Measurements from ENCODE around the gene GRIFIN.

GRIFIN gene

DNA sequence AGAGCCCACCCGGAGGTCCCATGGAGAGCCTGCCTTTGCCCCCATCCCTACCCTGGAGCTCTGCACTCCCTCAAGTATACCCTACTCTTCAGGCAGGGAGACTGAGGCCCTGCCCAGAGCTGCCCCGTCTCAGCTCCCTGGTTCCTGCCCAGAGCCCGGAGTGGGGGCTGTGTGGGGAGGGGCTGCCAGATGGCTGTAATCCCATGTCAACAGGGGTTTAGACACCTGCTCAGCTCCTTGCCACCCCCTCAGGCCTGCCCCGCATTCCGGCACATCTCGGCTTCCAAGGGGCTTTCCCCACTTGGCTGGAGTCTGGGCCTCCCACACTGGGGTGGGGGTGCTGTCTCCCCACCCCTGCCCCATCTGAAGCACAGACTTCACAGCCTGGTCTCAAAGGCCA, 22.5 kb upstream of the GRIFIN start:
- no peak for DNase-seq (ENCODE audit: low read depth)

DNA sequence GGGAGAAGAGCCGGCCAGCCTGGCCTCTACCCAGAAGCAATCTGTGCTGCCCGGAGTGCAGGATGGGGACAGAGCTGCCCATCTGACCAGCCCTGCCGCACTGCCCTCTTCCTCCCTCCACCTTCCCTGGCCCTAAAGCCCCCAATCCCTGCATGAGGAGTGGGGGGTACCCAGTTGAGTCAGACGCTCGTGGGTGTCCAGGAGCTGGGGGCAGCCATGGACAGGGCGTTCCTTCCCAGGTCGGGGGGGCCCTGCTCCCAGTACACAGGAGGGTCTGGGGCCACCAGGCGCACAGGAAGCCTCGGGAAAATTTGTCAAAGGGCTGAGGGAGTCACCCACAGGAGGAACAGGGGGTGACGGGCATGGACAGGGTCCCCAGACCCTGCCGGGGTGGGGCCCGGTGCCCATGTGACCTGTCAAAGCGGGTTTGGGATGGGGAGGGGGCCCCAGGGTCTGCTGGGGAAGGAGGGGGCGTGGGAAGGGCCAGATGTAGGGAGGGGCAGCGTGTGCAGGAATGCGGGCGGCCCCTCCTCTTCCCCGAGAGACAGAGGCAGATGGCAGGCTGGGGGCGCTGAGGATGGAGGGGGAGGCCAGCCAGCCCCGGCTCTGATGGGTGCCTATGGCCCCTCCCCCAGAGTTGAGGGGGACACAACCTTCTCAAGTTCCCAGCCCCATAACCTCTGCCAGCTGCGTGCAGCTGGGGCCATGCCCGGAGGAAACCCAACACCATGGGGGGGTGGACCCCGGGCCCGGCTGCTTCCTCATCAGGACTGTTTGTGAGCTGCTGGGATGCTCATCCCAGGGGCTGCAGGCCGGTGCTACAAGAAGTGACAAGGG, 21.5 kb upstream of the GRIFIN start:
- DNase-seq (ENCODE audit: low read depth), result no peak

DNA sequence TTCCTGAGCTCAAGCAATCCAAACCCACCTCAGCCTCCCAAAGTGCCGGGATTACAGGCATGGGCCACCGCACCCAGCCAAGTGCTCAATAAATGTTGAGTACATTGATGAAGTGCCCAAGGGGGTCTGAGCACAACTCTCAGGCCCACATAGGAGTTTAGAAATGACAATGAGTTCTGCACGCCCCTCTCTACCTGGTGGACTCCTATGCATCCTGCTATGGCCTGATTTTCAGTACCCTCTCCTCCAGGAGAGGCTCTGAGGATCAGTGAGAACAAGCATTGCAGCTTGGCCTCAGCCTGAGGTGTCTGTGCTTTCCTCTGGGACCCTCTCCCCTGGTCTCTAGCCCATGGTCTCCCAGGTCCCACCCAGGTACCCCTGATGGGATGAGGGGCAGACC, 20.9 kb upstream of the GRIFIN start:
- DNase-seq (ENCODE audit: low read depth), result no peak

DNA sequence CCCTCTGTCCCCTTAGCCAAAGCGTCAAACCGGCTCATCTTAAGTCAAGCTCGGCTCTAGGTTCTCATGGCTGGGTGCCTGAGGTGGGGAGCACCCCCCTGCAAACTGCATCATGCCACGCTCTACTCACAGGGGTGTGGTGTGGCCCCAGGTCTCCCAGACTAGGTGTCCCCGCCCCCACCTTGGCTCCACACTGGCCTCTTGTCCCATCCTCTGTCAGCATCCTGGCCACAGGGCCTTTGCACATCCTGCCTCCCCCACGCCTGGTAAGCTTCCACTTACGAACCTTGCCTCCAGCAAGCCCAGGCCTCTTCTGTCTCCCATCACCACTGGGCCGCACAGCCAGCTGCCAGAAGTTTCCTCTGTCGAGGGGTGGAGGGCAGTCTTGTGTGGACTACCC, 20.2 kb upstream of the GRIFIN start:
- DNase-seq (ENCODE audit: low read depth), result no peak

DNA sequence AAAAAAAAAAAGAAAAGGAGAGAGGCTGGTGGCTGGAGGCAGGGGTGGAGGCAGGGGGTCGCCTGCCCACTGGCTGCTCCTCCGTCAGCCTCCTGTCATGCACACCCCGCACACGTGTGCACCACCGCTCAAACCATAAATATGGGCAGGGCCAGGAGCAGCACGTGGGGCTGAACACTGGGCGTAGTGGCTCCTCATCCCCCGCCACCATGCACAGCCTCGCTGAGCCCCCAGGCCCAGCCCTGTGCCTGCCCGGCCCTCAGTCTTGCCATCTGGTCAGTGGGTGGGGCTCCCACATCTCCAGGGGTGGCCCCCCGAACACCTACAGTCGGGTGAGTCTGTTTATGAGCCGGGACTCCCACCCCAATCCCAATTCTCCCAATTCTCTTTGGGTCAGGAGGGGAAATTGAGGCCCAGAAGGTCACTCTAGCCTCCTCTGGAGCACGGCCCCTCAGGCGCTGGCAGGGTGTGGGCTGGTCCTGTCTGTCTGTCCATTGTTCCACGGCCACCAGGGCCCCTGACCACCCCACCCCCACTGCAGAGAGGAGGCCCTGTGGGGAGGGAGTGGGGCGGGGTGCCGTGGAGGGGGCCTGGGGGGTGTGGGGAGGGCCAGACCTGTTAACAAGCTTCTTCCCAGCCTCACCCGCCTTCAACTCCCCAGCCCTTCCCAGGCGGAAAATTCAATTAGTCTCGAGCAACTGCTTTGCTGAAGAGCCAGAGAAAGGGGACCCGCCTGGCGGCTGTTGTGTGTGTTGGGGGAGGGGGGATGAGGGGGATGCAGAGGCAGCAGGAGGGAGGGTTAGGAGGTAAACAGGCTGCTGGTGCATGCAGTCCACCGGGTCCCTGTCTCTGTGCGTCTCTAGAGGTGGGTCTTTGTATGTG, 19.5 kb upstream of the GRIFIN start:
- DNase-seq (ENCODE audit: low read depth), result no peak

DNA sequence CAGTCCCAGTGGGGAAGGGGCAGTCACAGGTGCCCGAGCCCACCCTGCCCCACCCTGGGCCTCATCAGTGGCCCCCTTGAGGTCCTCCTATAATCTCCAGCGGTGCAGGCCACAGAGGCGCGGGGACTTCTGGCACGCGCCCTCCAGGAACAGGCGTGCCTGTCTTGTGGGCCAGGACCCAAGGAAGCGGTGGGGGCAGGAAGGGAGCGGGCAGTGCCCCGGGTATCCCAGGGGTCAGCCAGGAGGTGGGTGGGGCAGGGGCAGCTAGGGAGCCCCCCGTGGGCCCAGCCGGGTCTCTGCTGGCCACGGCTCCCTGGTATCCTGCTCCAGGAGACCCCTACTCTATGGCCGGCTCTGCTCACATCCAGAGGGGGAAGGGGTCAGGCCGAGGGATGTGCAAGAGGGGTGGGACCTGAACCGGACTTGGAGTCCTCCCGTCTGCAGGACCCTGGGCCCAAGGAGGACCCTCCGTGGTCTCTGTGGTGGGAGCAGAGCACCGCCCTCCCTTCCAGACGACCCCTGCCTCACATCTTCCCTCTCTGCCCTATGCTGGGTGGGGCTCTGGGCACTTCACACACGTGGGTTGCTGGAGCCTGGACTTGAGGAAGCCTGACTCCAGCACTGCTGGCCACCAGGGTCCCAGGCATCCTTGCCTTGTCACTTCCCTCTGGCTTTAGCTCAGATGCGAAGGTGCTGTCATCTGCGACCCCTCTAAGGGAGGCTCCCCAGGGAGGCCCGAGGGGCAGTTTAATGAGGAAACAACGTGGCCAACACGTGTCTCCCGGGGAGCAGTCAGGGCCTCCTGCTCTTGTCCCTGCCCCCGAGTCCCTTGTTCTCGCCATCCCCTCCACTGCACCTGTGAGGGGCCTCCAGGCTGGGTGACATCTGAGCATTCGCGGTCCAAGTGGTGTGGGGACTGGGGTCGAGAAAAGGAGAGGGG, 18.3 kb upstream of the GRIFIN start:
- DNase-seq (ENCODE audit: low read depth), result no peak

DNA sequence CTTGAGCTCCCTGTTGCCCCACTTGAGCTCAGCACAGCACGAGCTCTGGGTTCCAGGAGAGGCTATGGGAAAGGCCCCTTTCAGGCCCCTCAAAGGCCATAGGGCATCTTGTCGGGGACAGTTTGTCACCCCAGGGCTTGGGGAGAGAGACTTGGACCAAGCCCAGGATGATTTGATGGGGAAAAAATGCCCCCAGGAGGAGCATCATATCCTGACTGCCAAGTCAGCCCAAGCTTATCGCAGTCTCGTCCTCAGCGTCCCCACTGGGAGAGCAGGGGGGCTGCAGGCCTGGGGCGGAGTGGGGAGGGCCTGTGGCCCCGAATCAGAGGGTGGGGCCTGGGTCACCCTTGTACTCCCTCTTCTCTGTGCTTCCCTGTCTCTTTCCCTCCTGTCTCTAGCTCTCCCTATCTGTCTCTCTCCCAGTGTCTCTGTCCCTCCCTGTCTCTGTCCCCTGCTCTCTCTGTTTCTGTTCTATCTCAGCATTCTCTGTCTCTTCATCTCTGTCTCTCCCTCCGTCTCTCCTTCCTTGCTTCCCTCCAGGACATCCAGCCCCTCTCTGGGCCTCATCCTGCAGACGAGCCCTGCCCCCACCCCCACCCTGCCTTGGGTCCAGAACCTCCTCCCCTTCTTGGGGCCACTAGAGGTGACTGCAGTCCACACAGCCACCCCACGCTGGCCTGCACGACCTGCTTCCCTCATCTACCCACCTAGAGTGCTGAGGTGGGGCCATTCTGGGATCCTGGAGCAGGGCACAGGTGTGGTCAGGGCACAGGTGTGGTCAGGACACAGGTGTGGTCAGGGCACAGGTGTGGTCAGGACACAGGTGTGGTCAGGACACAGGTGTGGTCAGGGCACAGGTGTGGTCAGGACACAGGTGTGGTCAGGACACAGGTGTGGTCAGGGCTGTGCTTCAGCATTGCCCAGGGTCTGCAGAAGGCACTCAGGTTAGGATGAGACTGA, 17.3 kb upstream of the GRIFIN start:
- peak; percentile 54 for DNase-seq (ENCODE audit: low read depth)

DNA sequence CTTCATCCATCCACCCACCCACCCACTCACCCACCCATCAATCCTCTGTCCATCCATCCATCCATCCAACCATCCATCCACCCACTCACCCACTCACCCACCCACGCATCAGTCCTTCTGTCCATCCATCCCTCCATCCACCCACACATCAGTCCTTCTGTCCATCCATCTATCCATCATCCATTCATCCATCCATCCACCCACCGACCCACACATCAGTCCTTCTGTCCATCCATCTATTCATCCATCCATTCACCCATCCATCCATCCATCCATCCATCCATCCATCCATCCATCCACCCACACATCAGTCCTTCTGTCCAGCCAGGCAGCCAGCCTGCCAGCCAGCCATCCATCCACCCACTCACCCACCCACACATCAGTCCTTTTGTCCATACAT, 15.8 kb upstream of the GRIFIN start:
- DNase-seq (ENCODE audit: low read depth), result no peak

DNA sequence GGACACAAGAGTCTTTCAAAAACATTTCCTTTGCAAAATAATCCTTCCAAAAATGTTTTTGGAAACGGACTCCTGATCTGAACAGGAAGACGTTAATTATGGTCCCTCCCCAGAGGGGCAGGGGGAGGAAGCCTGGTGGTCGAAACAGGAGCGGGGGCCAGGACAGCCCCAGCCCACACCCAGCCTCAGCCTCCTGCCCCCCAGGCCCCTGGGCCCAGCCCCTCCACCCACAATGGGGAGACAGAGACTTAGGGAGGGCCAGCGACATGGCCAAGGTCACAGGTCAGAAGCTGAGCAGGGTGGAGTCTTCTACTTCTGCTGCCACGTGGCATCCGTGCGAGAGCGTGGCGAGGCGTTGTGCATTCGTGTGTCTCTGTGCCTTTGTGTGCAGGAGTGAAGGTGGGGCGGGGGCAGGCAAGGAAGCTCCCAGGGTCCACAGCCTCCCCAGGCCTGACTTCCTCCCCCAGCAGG, 14.0 kb upstream of the GRIFIN start:
- DNase-seq (ENCODE audit: low read depth), result no peak

DNA sequence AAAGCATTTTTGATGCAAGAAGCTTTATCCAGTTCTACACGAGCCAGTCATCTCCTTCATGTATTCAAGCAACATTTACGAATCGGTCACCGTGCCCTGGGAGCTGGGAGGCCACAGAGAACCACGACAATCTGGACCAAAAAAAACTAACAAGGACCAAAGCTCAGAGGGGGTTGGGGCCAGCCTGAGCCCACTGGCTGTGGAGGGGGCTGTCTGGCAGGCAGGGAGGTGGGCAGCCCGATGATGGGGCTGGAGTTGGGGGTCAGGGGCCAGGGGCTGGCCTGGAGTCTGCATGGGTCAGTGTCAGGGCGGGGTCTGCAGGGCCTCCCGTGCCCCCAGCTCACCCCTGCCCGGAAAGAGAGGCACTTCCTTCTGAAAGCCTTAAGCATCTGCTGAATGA, 12.5 kb upstream of the GRIFIN start:
- no peak for DNase-seq (ENCODE audit: low read depth)

DNA sequence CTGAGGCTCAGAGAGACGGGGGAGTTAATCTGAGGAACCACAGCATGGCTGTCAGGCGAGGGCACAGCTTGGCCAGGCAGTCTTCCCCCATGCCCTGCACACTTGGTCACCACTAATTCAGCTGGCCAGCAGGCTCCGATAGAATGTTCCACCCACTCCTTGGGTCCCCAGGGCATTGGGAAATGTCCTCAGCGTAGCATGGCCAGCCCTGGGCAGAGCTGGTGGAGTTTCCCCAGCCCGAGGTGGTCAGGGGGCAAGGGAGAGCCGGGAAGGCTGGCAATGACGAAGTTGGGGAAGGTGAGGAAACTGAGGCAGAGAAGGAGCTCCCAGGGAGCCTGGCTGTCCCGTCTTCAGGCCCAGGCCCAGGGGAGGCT, 12.1 kb upstream of the GRIFIN start:
- DNase-seq (ENCODE audit: low read depth), result no peak

DNA sequence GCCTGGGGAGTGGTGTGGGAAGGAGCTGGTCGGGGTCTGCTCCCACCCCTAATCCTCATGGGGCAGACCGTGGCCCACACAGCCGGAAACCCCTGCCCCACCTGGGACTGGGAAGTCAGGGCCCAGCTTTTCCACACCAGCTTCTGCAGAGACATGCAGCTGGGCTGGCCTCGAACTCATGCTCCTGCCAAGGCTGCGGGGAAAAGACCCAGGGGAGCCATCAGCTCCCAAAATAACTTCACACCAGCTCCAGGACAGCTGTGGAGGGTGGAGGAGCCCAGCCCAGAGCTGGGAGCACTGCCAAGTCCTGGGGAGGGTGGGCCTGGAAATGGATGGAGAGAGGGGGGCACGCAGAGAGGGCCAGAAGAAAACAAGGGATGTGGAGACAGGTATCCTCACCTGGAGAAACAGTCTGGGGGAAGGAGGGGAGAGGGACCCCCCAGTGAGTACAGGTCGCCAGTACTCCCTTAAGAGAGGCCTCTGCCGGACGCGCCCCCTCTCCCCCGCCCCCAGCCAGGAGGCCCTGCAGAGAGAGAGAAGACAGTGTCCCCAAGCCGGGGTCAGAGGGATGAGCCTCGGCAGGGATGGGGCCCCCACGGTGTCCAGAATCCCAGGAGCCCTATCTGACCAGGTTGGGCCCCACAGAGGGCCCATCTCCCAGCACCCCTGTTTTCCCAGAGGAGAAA, 11.5 kb upstream of the GRIFIN start:
- DNase-seq (ENCODE audit: low read depth), result no peak

DNA sequence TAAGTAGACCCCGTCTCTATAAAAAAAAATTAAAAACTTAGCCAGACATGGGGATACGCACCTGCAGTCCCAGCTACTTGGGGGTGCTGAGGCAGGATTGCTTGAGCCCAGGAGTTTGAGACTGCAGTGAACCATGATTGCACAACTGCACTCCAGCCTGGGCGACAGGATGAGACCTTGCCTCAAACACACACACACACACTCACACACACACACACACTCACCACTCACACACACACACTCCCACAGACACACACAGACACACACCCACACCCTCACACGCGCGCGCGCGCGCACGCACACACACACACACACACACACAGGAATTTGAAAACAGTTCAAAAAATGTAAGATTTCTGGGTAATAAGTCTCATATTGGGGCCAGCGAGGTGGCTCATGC, 8.7 kb upstream of the GRIFIN start:
- no peak for DNase-seq (ENCODE audit: low read depth)

DNA sequence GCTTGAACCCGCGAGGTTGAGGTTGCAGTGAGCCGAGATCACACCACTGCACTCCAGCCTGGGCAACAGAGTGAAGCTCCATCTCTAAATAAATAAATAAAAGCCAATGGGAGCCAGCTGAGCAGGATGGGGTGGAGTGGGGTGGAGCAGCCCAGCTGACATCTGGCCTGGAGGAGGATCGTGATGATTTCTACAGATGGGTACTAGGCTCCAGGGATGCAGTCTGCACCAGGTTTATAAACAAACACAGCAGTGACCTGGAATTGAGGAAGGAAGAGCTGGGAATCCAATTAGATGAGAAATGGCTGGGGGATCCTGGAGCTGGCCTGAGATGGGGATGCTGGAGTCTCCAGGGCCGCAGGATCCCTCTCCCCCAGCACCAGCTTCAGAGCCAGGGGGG, 7.3 kb upstream of the GRIFIN start:
- DNase-seq (ENCODE audit: low read depth), result no peak

DNA sequence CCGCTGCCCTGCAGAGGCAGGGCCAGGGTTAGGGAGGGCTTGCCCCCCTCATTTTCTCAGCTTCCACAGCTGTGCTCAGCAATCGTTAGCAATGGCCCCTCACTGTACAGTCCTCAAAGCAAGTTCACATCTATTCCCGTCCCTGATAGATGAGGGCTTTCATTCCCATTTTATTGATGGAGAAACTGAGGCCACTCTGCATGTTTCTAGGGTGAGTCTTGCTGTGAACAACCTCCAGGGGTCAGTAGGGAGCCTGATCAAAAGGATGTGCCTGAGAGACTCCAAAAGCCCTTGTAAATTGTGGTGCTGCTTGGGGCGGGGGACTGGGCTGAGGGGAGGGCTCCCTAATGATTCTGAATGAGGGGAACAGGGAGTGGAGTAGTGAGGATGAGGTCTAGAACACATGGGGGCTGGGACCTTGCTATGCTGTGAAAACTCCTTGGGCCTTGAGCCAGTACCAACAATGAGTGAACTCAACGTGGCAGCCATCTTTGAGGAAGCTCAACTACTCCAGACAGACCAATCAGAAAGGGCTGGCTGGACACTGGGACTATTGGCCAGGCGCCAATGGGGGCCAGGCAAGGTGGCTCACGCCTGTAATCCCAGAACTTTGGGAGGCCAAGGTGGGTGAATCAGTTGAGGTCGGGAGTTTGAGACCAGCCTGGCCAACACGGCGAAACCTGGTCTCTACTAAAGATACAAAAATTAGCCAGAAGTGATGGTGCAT, 6.7 kb upstream of the GRIFIN start:
- DNase-seq (ENCODE audit: low read depth), result peak; percentile 22

DNA sequence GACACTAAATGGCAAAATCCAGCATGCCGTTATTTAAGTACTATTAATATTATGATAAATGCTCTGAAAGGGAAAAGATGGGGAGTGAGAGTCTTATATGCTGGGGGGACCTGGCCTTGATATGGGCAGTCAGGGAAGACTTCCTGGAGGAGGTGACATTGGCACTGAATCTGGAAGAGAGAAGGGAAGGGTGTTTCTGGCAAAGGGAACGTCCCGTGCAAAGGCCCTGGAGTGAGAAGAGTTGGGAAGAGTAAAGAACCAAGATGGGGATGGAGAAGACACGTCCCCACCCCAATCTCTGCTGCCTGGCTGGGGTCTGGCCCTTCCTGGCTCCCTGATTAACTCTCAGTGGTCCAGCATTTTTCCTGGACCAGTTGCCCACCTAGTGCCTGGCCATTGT, 5.0 kb upstream of the GRIFIN start:
- no peak for DNase-seq (ENCODE audit: low read depth)

DNA sequence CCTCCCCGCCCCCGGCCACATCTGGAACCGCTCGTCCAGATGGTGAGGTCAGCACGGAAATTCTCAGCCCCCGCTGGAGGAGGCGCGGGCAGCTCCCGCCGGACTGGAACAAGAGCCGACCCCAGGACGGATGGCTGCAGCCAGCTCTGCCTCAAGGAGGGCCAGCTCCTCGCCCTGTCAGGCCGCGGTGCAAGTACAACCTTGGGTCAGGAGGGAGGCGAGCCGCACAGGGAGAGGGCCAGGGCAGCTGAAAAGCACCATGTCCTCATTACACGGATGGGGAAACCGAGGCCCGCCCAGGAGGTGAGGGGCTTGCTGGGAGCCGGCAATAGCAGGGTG, 3.8 kb upstream of the GRIFIN start:
- DNase-seq (ENCODE audit: low read depth), result no peak

DNA sequence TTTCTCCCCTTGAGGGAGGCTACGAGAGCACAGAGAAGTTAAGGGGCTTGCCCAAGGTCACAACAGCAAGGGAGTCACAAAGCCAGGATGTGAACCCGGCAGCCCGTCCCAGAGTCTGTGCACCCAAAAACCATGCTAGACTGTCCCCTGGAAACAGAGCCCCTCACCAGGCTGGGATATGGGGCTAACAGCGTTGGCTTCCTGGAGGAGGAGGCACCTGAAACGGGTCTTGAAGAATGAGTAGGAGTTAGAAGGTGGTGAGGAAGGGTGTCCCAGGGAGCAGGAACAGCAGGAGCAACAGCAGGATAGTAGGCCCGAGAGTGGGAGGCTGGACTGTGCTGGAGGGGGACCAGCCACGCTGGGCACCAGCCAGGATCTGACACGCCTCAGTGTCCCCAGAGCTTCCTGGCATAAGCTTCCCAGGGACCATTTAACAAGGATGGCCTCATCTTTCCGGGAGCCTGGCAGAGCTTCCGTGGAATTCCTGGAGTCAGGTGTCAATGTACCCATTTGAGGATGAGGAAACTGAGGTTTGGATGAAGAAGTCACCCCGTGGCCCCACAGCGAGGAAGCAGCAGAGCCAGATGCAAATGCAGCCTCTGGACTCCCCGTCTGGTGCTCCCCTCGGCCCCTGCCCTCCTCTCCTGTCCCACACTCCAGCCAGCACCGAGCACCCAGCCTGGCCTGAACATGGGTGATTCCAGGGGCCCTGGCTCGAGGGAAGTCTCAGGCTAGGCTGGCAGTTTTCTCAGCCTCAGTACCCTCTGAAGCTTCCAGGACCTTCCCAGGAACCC, 3.3 kb upstream of the GRIFIN start:
- DNase-seq (ENCODE audit: low read depth), result no peak

DNA sequence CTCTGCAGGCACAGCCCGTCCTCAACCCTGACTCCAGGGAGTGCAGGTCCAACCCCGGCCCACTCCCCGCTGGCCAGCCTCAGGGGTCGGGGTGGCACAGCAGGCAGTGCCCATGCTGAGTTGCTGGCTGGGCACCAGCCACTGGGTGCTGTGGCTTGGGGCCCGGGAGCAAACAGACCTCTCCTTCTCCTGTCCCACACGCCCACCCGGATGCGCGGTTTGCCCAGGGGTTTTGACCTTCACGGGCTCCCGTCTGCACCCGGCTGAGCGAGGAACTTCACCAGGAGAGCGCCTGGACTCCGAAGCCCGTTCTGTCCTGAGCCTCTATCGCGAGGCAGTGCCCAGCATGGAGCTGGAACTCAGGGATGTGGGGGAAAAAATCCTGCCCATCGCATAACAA, 2.6 kb upstream of the GRIFIN start:
- no peak for DNase-seq (ENCODE audit: low read depth)
